B cell (primary cell): ENCODE data around the gene CANX. TPM values are rescaled to one million over a fixed set of nuclear protein-coding genes. Genes with fewer than 3 reads are reported as not detected.

Experiments
- ATAC-seq: fragments of 200-7000 bp; cut with Tn5 transposase; one replicate; pipeline ENCODE4 v1.10.0; 2021; ENCODE audit warnings: low read depth, mild to moderate bottlenecking, moderate number of reproducible peaks, moderate library complexity
- CTCF ChIA-PET: fragments of 350-600 bp; sonication (Branson Sonifier 250); formaldehyde crosslinking; loops from one replicate; lab custom pipeline; 2021; ENCODE audit warnings: antibody characterized with exemption, inconsistent platforms; lab: Charles Lee
- POLR2A ChIA-PET: fragments of 350-600 bp; sonication (Branson Sonifier 250); formaldehyde crosslinking; loops from one replicate; lab custom pipeline; 2021; ENCODE audit warnings: antibody characterized with exemption; lab: Charles Lee
- DNase-seq: peaks from one replicate; pipeline ENCODE4 v3.0.0; 2013
- H2AFZ ChIP-seq: 2 replicates; pipeline ENCODE4 v1.6.1; 2012; ENCODE audit warnings: mild to moderate bottlenecking, low read depth, low read length; ENCODE audit not compliant: insufficient read depth, poor library complexity, severe bottlenecking
- H3K27ac ChIP-seq, 2 donors: 1 replicate in 1 of 2; 2 replicates in 1 of 2; pipeline ENCODE4 v1.5.1; 2012 to 2013; ENCODE audit warnings: low read length in 2 of 2, mild to moderate bottlenecking in 2 of 2, moderate library complexity in 1 of 2
- H3K27me3 ChIP-seq, 4 experiments: fragments of 200-600 bp in 1 of 4; sonication (generic) in 1 of 4; replicated peaks in 1 of 4; 1 replicate in 2 of 4; 2 replicates in 2 of 4; pipeline versions ENCODE4 v1.6.1 to v1.7.0; 2013 to 2016; ENCODE audit warnings: low read length in 3 of 4, mild to moderate bottlenecking in 2 of 4, mixed read lengths in 1 of 4, moderate library complexity in 1 of 4; ENCODE audit not compliant: insufficient read depth in 4 of 4, control insufficient read depth in 3 of 4; ENCODE audit errors: control extremely low read depth in 1 of 4
- H3K36me3 ChIP-seq, 2 experiments: replicated peaks in 1 of 2; 1 replicate in 1 of 2; 2 replicates in 1 of 2; pipeline versions ENCODE4 v1.6.1 to v1.7.1; 2013; ENCODE audit warnings: low read length in 1 of 2; ENCODE audit not compliant: insufficient read depth in 2 of 2, control insufficient read depth in 1 of 2; ENCODE audit errors: control extremely low read depth in 1 of 2, extremely low read depth in 1 of 2
- H3K4me1 ChIP-seq, 2 donors: fragments of 200-600 bp in 1 of 2; sonication (generic) in 1 of 2; 1 replicate in 1 of 2; 2 replicates in 1 of 2; pipeline versions ENCODE4 v1.5.1 to v1.6.1; 2013 to 2017; ENCODE audit warnings: low read length in 2 of 2; ENCODE audit not compliant: control insufficient read depth in 2 of 2, insufficient read depth in 2 of 2
- H3K4me2 ChIP-seq: replicated peaks from 2 replicates; pipeline ENCODE3; 2012; ENCODE audit warnings: mild to moderate bottlenecking, low read depth, low read length; ENCODE audit not compliant: poor library complexity, severe bottlenecking
- H3K4me3 ChIP-seq, 5 experiments: fragments of 200-600 bp in 1 of 5; sonication (generic) in 1 of 5; 1 replicate in 3 of 5; 2 replicates in 2 of 5; pipeline versions ENCODE4 v1.5.1 to v1.7.0; 2011 to 2016; ENCODE audit warnings: low read length in 4 of 5, mild to moderate bottlenecking in 4 of 5, low read depth in 2 of 5, control low read depth in 1 of 5, moderate library complexity in 1 of 5; ENCODE audit not compliant: insufficient read depth in 1 of 5; ENCODE audit errors: control extremely low read depth in 1 of 5, extremely low read depth in 1 of 5
- H3K79me2 ChIP-seq: fragments of 200-600 bp; sonication (generic); one replicate; pipeline ENCODE4 v1.6.0; 2016; ENCODE audit warnings: low read length; ENCODE audit not compliant: control insufficient read depth, insufficient read depth
- H3K9ac ChIP-seq: fragments of 200-600 bp; sonication (generic); 2 replicates; pipeline ENCODE4 v1.6.1; 2017; ENCODE audit warnings: mild to moderate bottlenecking, low read length, moderate library complexity
- H3K9me3 ChIP-seq, 3 donors: one replicate each; pipeline versions ENCODE4 v1.6.1 to v1.7.1; 2013; ENCODE audit warnings: low read length in 2 of 3; ENCODE audit not compliant: control insufficient read depth in 2 of 3, insufficient read depth in 1 of 3; ENCODE audit errors: control extremely low read depth in 1 of 3
- H4K20me1 ChIP-seq: 2 replicates; pipeline ENCODE4 v1.6.0; 2012; ENCODE audit warnings: mild to moderate bottlenecking, low read length; ENCODE audit not compliant: insufficient read depth, control insufficient read depth, poor library complexity, severe bottlenecking
- H3K27ac Mint-ChIP-seq: one replicate; pipeline ENCODE4 v1.8.0; 2021; ENCODE audit warnings: mixed read lengths
- H3K27me3 Mint-ChIP-seq: one replicate; pipeline ENCODE4 v1.8.0; 2021; ENCODE audit warnings: mixed read lengths
- H3K4me1 Mint-ChIP-seq: one replicate; pipeline ENCODE4 v1.8.0; 2021; ENCODE audit warnings: mixed read lengths
- H3K4me3 Mint-ChIP-seq: one replicate; pipeline ENCODE4 v1.8.0; 2021; ENCODE audit warnings: mixed read lengths
- H3K9me3 Mint-ChIP-seq: one replicate; pipeline ENCODE4 v1.8.0; 2022; ENCODE audit warnings: mixed read lengths; ENCODE audit not compliant: insufficient read depth
- EZH2 ChIP-seq: IDR thresholded peaks from 2 replicates; pipeline ENCODE4 v1.6.1; 2012; ENCODE audit warnings: borderline replicate concordance, low read depth, mild to moderate bottlenecking, moderate library complexity, low read length; ENCODE audit not compliant: insufficient read depth, poor library complexity, severe bottlenecking
- WGBS: methylation state at CpG from one replicate; pipeline ENCODE4 v1.1.5; 2013; ENCODE audit warnings: missing lambda C conversion rate; ENCODE audit not compliant: insufficient coverage; 5-methylcytosine and 5-hydroxymethylcytosine counted together
- intact Hi-C: fragments of 100-400 bp; cut with micrococcal nuclease; formaldehyde crosslinking; loops from one replicate; pipeline ENCODE4 v1.10.0; 2022
- polyA plus RNA-seq: library from polyadenylated mRNA; depleted of rRNA; stranded (reverse); fragments of >200 nt; gene quantifications from 2 replicates; pipeline ENCODE4 v1.2.3, GENCODE V29; 2012
- total RNA-seq, 2 donors: library from RNA; stranded (reverse); fragments of 120-200 nt in 1 of 2; gene quantifications; 1 replicate in 1 of 2; 2 replicates in 1 of 2; pipeline versions ENCODE4 v1.2.3 to v1.2.4, GENCODE V29; 2013 to 2022
- TF ChIP-seq, protein P1 (sequence below): fragments of 200-600 bp; IDR thresholded peaks from one replicate; pipeline ENCODE4 v1.8.0; 2022; ENCODE audit warnings: antibody characterized with exemption, mild to moderate bottlenecking

CANX gene
- total and polyA plus RNA-seq, 2 donors (not counting 1 experiment from before 2014, with no cell fraction given) = 21.0 to 179 TPM

GRCh38 chr5:179730356-179730755, 31.6 kb downstream of the CANX start:
- Mint-ChIP-seq H3K4me1 (peaks cover 30% of the 10 kb centered on the region), H3K27ac (no peak overlapping the region), H3K4me3 (no peak overlapping the region), H3K9me3 (no peaks in the 10 kb centered on the region), H3K27me3 (no peaks in the 10 kb centered on the region)
- H3K36me3 ChIP-seq = peaks cover 0 to 39% of the 10 kb centered on the region in 2 experiments
- 83% methylated on average over 1 of the region's 3 CpGs for WGBS
- ATAC-seq = no peak
- ChIA-PET CTCF (interaction anchor here (1.8 kb wide), 1 partner anchor 33 kb away, joined by 5 read pairs; no protein-coding TSS in a partner anchor), POLR2A (interaction anchor here (0.6 to 0.7 kb wide), 2 partner anchors 33 to 66 kb away, joined by 3 to 6 read pairs; no protein-coding TSS in a partner anchor)
- no peak overlapping the region for H3K4me3 ChIP-seq
- H3K27me3 ChIP-seq = no peaks in the 10 kb centered on the region
- peaks cover 14% of the 10 kb centered on the region for H4K20me1 ChIP-seq
- no peak overlapping the region for H2AFZ ChIP-seq
- H3K4me2 ChIP-seq = no peak overlapping the region
- H3K9ac ChIP-seq = no peak overlapping the region
- H3K4me1 ChIP-seq = peaks cover 19 to 23% of the 10 kb centered on the region in 2 donors
- no peaks in the 10 kb centered on the region for H3K9me3 ChIP-seq
- no peak overlapping the region for H3K27ac ChIP-seq
- intact Hi-C loops = loop anchor here (5.0 kb wide), 2 partner anchors 562 to 762 kb away; partner anchors contain the start of genes CNOT6 and MAPK9
- peaks cover 21% of the 10 kb centered on the region for H3K79me2 ChIP-seq
- no peak for DNase-seq
- no peak for TF ChIP-seq EZH2
- TF ChIP-seq, protein P1, sequence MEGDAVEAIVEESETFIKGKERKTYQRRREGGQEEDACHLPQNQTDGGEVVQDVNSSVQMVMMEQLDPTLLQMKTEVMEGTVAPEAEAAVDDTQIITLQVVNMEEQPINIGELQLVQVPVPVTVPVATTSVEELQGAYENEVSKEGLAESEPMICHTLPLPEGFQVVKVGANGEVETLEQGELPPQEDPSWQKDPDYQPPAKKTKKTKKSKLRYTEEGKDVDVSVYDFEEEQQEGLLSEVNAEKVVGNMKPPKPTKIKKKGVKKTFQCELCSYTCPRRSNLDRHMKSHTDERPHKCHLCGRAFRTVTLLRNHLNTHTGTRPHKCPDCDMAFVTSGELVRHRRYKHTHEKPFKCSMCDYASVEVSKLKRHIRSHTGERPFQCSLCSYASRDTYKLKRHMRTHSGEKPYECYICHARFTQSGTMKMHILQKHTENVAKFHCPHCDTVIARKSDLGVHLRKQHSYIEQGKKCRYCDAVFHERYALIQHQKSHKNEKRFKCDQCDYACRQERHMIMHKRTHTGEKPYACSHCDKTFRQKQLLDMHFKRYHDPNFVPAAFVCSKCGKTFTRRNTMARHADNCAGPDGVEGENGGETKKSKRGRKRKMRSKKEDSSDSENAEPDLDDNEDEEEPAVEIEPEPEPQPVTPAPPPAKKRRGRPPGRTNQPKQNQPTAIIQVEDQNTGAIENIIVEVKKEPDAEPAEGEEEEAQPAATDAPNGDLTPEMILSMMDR = no peak

DNA sequence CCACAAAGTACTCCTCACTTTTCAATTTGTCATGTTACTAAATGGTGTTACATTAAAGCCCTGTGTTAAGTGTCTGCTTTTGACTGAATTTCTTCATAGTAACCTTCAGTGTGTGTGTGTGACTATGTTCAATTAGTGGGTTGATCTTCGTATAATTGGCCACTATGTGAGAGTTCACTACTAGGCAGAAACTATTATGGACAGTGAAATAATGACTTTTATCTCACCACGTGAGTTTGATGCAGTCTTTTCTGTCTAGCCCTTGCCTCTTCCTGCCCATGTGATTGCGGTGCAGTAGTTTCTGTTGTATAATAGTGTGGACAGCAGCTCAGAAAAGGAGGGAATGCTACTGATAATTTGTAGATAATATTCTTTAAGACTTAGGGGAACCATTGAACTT, 32.1 kb downstream of the CANX start:
- Histone ChIP-seq H3K9me3 (no peaks in the 10 kb centered on the region), H2AFZ (no peak overlapping the region), H3K4me1 (peaks cover 19 to 23% of the 10 kb centered on the region in 2 donors), H3K9ac (no peak overlapping the region), H3K27me3 (no peaks in the 10 kb centered on the region), H3K79me2 (peaks cover 26% of the 10 kb centered on the region), H3K4me3 (no peak overlapping the region), H3K27ac (no peak overlapping the region), H3K4me2 (no peak overlapping the region), H3K36me3 (peaks cover 0 to 36% of the 10 kb centered on the region in 2 experiments), H4K20me1 (peaks cover 17% of the 10 kb centered on the region)
- POLR2A ChIA-PET = interaction anchor here (0.6 kb wide), 2 partner anchors 66 to 131 kb away, joined by 6 to 8 read pairs; no protein-coding TSS in a partner anchor
- 92% methylated on average over 2 of the region's 3 CpGs for WGBS
- intact Hi-C loops = loop anchor here (5.0 kb wide), 2 partner anchors 561 to 761 kb away; partner anchors contain the start of genes CNOT6 and MAPK9
- CTCF ChIA-PET = interaction anchor here (1.8 kb wide), 1 partner anchor 32 kb away, joined by 5 read pairs; no protein-coding TSS in a partner anchor
- Mint-ChIP-seq H3K27me3 (no peaks in the 10 kb centered on the region), H3K27ac (no peak overlapping the region), H3K4me1 (peaks cover 33% of the 10 kb centered on the region), H3K9me3 (no peaks in the 10 kb centered on the region), H3K4me3 (no peak overlapping the region)
- TF ChIP-seq, protein P1 = no peak
- no peak for TF ChIP-seq EZH2
- DNase-seq (no peak), ATAC-seq (no peak)
